Ovary (tissue), 9 donors: ENCODE measurements around the gene TRAPPC2L. TPM values are rescaled to one million over a fixed set of nuclear protein-coding genes. Genes with fewer than 3 reads are reported as not detected.

Experiments used
- DNase-seq, 5 donors: peaks; one replicate each; pipeline ENCODE4 v3.0.0-alpha.2; 2019 to 2020
- H3K27ac ChIP-seq, 2 donors: fragments of 200-600 bp; one replicate each; pipeline versions ENCODE4 v1.5.1 to v1.8.0; 2019 to 2022
- H3K27me3 ChIP-seq: fragments of 200-600 bp; one replicate; pipeline ENCODE4 v1.8.0; 2022
- H3K36me3 ChIP-seq: fragments of 200-600 bp; sonication (generic); one replicate; pipeline ENCODE4 v1.5.1; 2019
- H3K4me1 ChIP-seq: one replicate; pipeline ENCODE4 v1.8.1; 2013; ENCODE audit warnings: mild to moderate bottlenecking, moderate library complexity; ENCODE audit not compliant: insufficient read depth
- H3K4me3 ChIP-seq: fragments of 200-600 bp; sonication (generic); one replicate; pipeline ENCODE4 v1.5.1; 2017
- H3K9me3 ChIP-seq, 2 donors: fragments of 200-600 bp in 1 of 2; sonication (generic) in 1 of 2; one replicate each; pipeline versions ENCODE4 v1.5.1 to v1.8.1; 2013 to 2019; ENCODE audit warnings: mild to moderate bottlenecking in 1 of 2, moderate library complexity in 1 of 2
- CTCF ChIP-seq, 3 donors: fragments of 450-650 bp in 2 of 3; fragments of 200-600 bp in 1 of 3; IDR thresholded peaks; one replicate each; pipeline versions ENCODE4 v1.5.1 to v1.8.0; 2016 to 2022; ENCODE audit warnings: antibody characterized with exemption in 3 of 3, mild to moderate bottlenecking in 1 of 3
- EP300 ChIP-seq: sonication (generic); formaldehyde crosslinking; IDR thresholded peaks from one replicate; pipeline ENCODE4 v1.6.1; 2017; ENCODE audit warnings: antibody characterized with exemption
- POLR2A ChIP-seq: fragments of 450-650 bp; IDR thresholded peaks from one replicate; pipeline ENCODE4 v1.6.1; 2017; ENCODE audit warnings: antibody characterized with exemption, mild to moderate bottlenecking, moderate library complexity
- WGBS, 3 donors: extraction: QIAGEN DNeasy Blood & Tissue Kit in 1 of 3; methylation state at CpG; one replicate each; pipeline versions ENCODE4 v1.1.5 to v1.1.7; 2013 to 2017; 5-methylcytosine and 5-hydroxymethylcytosine counted together
- intact Hi-C, 4 donors: fragments of 100-400 bp; cut with DNase I; formaldehyde crosslinking; loops; one replicate each; pipeline versions ENCODE4 v1.11.0 to v1.15.1; 2022 to 2023
- polyA plus RNA-seq, 2 donors: library from polyadenylated mRNA; stranded (reverse); fragments of 200-250 nt in 1 of 2; fragments of 350-450 nt in 1 of 2; fragmentation: Illumina TruSeq in 1 of 2; extraction: RNeasy Lipid Tissue Mini Kit (QIAGEN cat#74804) in 1 of 2; gene quantifications; one replicate each; pipeline ENCODE4 v1.2.3, GENCODE V29; 2013 to 2014
- total RNA-seq, 7 donors: library from RNA; depleted of rRNA in 2 of 7; stranded (reverse); fragments of >200 nt in 2 of 7; fragmentation: NEBNext Ultra II Directional in 3 of 7; extraction: Animal tissue kit (Norgen Biotek cat#: 25700) in 3 of 7; gene quantifications; one replicate each; pipeline versions ENCODE4 v1.1.0 to v1.2.4, GENCODE V29; 2016 to 2023
- donor health status: DM: no; HTN: no; CAD: no; lungs with moderate emphysema.
- donor health status: DM: no; HTN: no; CAD: no.
- donor health status: Bipolar disorder and iron deficiency.
- donor health status: DM: yes; HTN: yes; CAD: no.
- donor health status: DM: no; HTN: no; CAD: no.
- donor health status: DM: yes; HTN: yes; CAD: no.

The TRAPPC2L gene
- total and polyA plus RNA-seq, 9 donors, result 37.2 to 101 (median 58.6) TPM

GRCh38 chr16:88825146-88825545 lies 31.8 kb upstream of the TRAPPC2L start:
- Histone ChIP-seq H3K9me3 (no peaks in the 10 kb centered on the region), H3K27me3 (no peaks in the 10 kb centered on the region), H3K27ac (no peak overlapping the region), H3K4me1 (no peaks in the 10 kb centered on the region), H3K36me3 (no peaks in the 10 kb centered on the region), H3K4me3 (no peak overlapping the region)
- 94 to 98% (median 98%) methylated on average over 9 to 12 of the region's 12 CpGs for WGBS, 3 donors
- intact Hi-C loops, result no loop called here
- no peak for TF ChIP-seq EP300
- no peak for TF ChIP-seq CTCF (IDR thresholded peaks at IDR 0.05)
- no peak for TF ChIP-seq POLR2A
- DNase-seq, result no peak

- no peaks in the 10 kb centered on the region for H3K36me3 ChIP-seq
These were observed 30.7 kb upstream of the TRAPPC2L start for GRCh38 chr16:88826070-88826840.

GRCh38 chr16:88827727-88828126 lies 29.2 kb upstream of the TRAPPC2L start:
- WGBS, 3 donors, result 90 to 94% (median 91%) methylated on average over 19 to 21 of the region's 21 CpGs
- TF ChIP-seq EP300 (no peak), CTCF (IDR thresholded peaks at IDR 0.05) (no peak), POLR2A (no peak)
- no peak for DNase-seq
- Histone ChIP-seq H3K36me3 (no peaks in the 10 kb centered on the region), H3K4me3 (no peak overlapping the region), H3K27ac (no peak overlapping the region), H3K27me3 (no peaks in the 10 kb centered on the region), H3K9me3 (no peaks in the 10 kb centered on the region), H3K4me1 (no peaks in the 10 kb centered on the region)
- intact Hi-C loops, result no loop called here

More at GRCh38 chr16:88826070-88826840, 30.7 kb upstream of the TRAPPC2L start:
- DNase-seq, result no peak
- no peak overlapping the region for H3K4me3 ChIP-seq
- H3K27ac ChIP-seq, result no peak overlapping the region
- TF ChIP-seq POLR2A (no peak), CTCF (IDR thresholded peaks at IDR 0.05) (no peak), EP300 (no peak)
- H3K9me3 ChIP-seq, result no peaks in the 10 kb centered on the region
- H3K4me1 ChIP-seq, result no peaks in the 10 kb centered on the region
- H3K27me3 ChIP-seq, result no peaks in the 10 kb centered on the region
- WGBS, 3 donors, result 86 to 93% (median 87%) methylated on average over 22 to 26 of the region's 26 CpGs
- intact Hi-C loops, result no loop called here

GRCh38 chr16:88828711-88829110 lies 28.2 kb upstream of the TRAPPC2L start:
- Histone ChIP-seq H3K27ac (no peak overlapping the region), H3K27me3 (no peaks in the 10 kb centered on the region), H3K4me1 (no peaks in the 10 kb centered on the region), H3K36me3 (no peaks in the 10 kb centered on the region), H3K4me3 (no peak overlapping the region), H3K9me3 (no peaks in the 10 kb centered on the region)
- WGBS, 3 donors, result 84 to 91% (median 84%) methylated on average over 24 of the region's 24 CpGs
- TF ChIP-seq CTCF (IDR thresholded peaks at IDR 0.05), result no peak
- TF ChIP-seq EP300, result no peak
- TF ChIP-seq POLR2A, result no peak
- DNase-seq, result no peak
- intact Hi-C loops, result no loop called here
